NCI-H146 (cell line): ENCODE results near the gene PRKAR1B.
A peak's percentile ranks its signal among the peaks of the same experiment; 100 is the strongest.
"Not testable (repeated sequence)": the region's sequence is repeated elsewhere in the genome, so short reads cannot be mapped to it uniquely, and the experiment has no call there.

Source experiments
- DNase-seq: peaks from one replicate; lab custom pipeline; 2025; lab: John Stamatoyannopoulos, UW

PRKAR1B gene

GRCh38 chr7:644381-645305, 82.4 kb downstream of the PRKAR1B start:
- no peak for DNase-seq

- no peak for DNase-seq
These were observed 85.1 kb downstream of the PRKAR1B start for GRCh38 chr7:641966-642365.

- DNase-seq = peak; percentile 83
These were observed 85.8 kb downstream of the PRKAR1B start for GRCh38 chr7:641269-641671.

GRCh38 chr7:638256-639011, 88.6 kb downstream of the PRKAR1B start:
- no peak for DNase-seq

- DNase-seq = no peak
These were observed 89.3 kb downstream of the PRKAR1B start for GRCh38 chr7:637826-638225.

GRCh38 chr7:636396-636795, 90.7 kb downstream of the PRKAR1B start:
- no peak for DNase-seq

- not testable (repeated sequence) for DNase-seq
These were observed 91.2 kb downstream of the PRKAR1B start for GRCh38 chr7:635687-636382.

GRCh38 chr7:635227-635626, 91.9 kb downstream of the PRKAR1B start:
- no peak for DNase-seq

GRCh38 chr7:633381-634018, 93.6 kb downstream of the PRKAR1B start:
- DNase-seq = no peak

GRCh38 chr7:632831-633210, 94.3 kb downstream of the PRKAR1B start:
- DNase-seq = no peak

- no peak for DNase-seq
These were observed 94.9 kb downstream of the PRKAR1B start for GRCh38 chr7:631964-632830.

- no peak for DNase-seq
These were observed 95.8 kb downstream of the PRKAR1B start for GRCh38 chr7:631291-631711.

- no peak for DNase-seq
These were observed 96.5 kb downstream of the PRKAR1B start for GRCh38 chr7:630539-630938.

- DNase-seq = no peak
These were observed 97.0 kb downstream of the PRKAR1B start for GRCh38 chr7:630111-630511.

- DNase-seq = no peak
These were observed 98.3 kb downstream of the PRKAR1B start for GRCh38 chr7:628826-629225.

GRCh38 chr7:628402-628763, 98.7 kb downstream of the PRKAR1B start:
- DNase-seq = no peak

- no peak for DNase-seq
These were observed 99.2 kb downstream of the PRKAR1B start for GRCh38 chr7:627661-628401.

- no peak for DNase-seq
These were observed 101.6 kb downstream of the PRKAR1B start for GRCh38 chr7:625376-625971.

- no peak for DNase-seq
These were observed 103.6 kb downstream of the PRKAR1B start for GRCh38 chr7:623464-623863.
